Measurements from ENCODE around the gene FYB2. TPM values are rescaled to one million over a fixed set of nuclear protein-coding genes. Genes with fewer than 3 reads are reported as not detected.

The FYB2 gene
- total and polyA plus RNA-seq, 10 of the 15 experiments (the other 5 are each of a cell fraction or from before 2014, with no cell fraction given) = 0.04 to 0.16 (median 0.05) TPM; not detected in 4

- Histone ChIP-seq H3K36me3 (ENCODE audit: control insufficient read depth in 2 of 2, insufficient read depth in 2 of 2, low read length in 1 of 2) (no peaks in the 10 kb centered on the region), H3K4me2 (ENCODE audit: control insufficient read depth, insufficient read depth) (no peak overlapping the region), H3K27me3 (replicated peaks in 1 of 2; ENCODE audit: control insufficient read depth in 2 of 2, insufficient read depth in 2 of 2, low read length in 1 of 2) (no peaks in the 10 kb centered on the region), H3K79me2 (ENCODE audit: control insufficient read depth, insufficient read depth, low read length) (no peaks in the 10 kb centered on the region), H3K9me3 (replicated peaks; ENCODE audit: control insufficient read depth, insufficient read depth, low read length) (no peaks in the 10 kb centered on the region), H3K27ac (ENCODE audit: control insufficient read depth, insufficient read depth) (no peak overlapping the region), H3K4me3 (no peak overlapping the region), H3K9ac (ENCODE audit: control insufficient read depth, insufficient read depth, low read length) (no peak overlapping the region), H4K20me1 (ENCODE audit: control insufficient read depth, insufficient read depth) (no peaks in the 10 kb centered on the region), H3K4me1 (ENCODE audit: control insufficient read depth, insufficient read depth, low read length) (no peaks in the 10 kb centered on the region), H2AFZ (ENCODE audit: control insufficient read depth, low read depth, low read length) (no peak overlapping the region)
- RAD21 ChIA-PET (ENCODE audit: unreplicated experiment) = no interaction called here
- POLR2A ChIA-PET = no interaction called here
- SMC1A ChIA-PET (ENCODE audit: uncharacterized antibody, unreplicated experiment) = interaction anchor here (0.9 kb wide), 1 partner anchor 1338 kb away, joined by 4 read pairs; no protein-coding TSS in a partner anchor
- no peak for TF ChIP-seq ZNF622 (IDR thresholded peaks at IDR 0.05)
- no peak for TF ChIP-seq MEF2B (IDR thresholded peaks at IDR 0.05; ENCODE audit: partially characterized antibody, poor library complexity, severe bottlenecking)
- TF ChIP-seq CEBPB (IDR thresholded peaks at IDR 0.05; ENCODE audit: borderline replicate concordance in 1 of 2, low read depth in 2 of 2, low read length in 2 of 2) = no peak
- TF ChIP-seq CHD4 (IDR thresholded peaks at IDR 0.05) = no peak
- no peak for TF ChIP-seq ZBTB4 (CRISPR knock-in tag; IDR thresholded peaks at IDR 0.05)
- TF ChIP-seq MTA2 (IDR thresholded peaks at IDR 0.05; ENCODE audit: low read depth) = no peak
- TF ChIP-seq CREM (IDR thresholded peaks at IDR 0.05; ENCODE audit: low read depth) = no peak
- no peak for TF ChIP-seq POLR2AphosphoS5 (IDR thresholded peaks at IDR 0.05; ENCODE audit: low read length)
- no peak for TF ChIP-seq PBX3 (IDR thresholded peaks at IDR 0.05; ENCODE audit: insufficient replicate concordance, low read depth, low read length)
- no peak for TF ChIP-seq HCFC1 (IDR thresholded peaks at IDR 0.05; ENCODE audit: low read length)
- TF ChIP-seq ZNF384 (IDR thresholded peaks at IDR 0.05; ENCODE audit: borderline replicate concordance, low read depth, low read length) = no peak
- no peak for DNase-seq (ENCODE audit: low read depth, low spot score)
- WGBS (ENCODE audit: insufficient coverage, insufficient replicate concordance, low lambda C conversion rate, missing lambda C conversion rate) = 0% methylated on average over 1 of the region's 1 CpG
- intact Hi-C loops (cut with micrococcal nuclease; ENCODE audit: unreplicated experiment) = no loop called here
- CTCF ChIA-PET = interaction anchor here (0.7 to 1.1 kb wide), 3 partner anchors 9 to 241 kb away, joined by 3 read pairs; no protein-coding TSS in a partner anchor
- no peak for ATAC-seq
- in situ Hi-C loops (cut with MboI) = no loop called here
- no TSS peak for BruUV-seq (replicated peaks)
- no peak for FAIRE-seq
Measured at GRCh38 chr1:56713112-56713511, 106.1 kb downstream of the FYB2 start.

Measured in GM12878 (cell line).